ENCODE measurements around the gene ISG20. TPM values are rescaled to one million over a fixed set of nuclear protein-coding genes. Genes with fewer than 3 reads are reported as not detected.

The ISG20 gene
- total and polyA plus RNA-seq, 2 of the 8 experiments (the other 6 are each of a cell fraction or from before 2014, with no cell fraction given), result 2.9 to 5.2 TPM

GRCh38 chr15:88649286-88649733 lies 10.5 kb downstream of the ISG20 start (continued):
- no peak for TF ChIP-seq CHD7 (IDR thresholded peaks at IDR 0.05; ENCODE audit: insufficient replicate concordance, low read length)
- TF ChIP-seq SAP30 (IDR thresholded peaks at IDR 0.05; ENCODE audit: insufficient read depth, insufficient replicate concordance, low read length), result no peak
- TF ChIP-seq SIRT6 (IDR thresholded peaks at IDR 0.05; ENCODE audit: low read length), result no peak
- TF ChIP-seq RFX5 (IDR thresholded peaks at IDR 0.05; ENCODE audit: borderline replicate concordance, low read depth, low read length), result no peak
- TF ChIP-seq CEBPB (IDR thresholded peaks at IDR 0.05; ENCODE audit: low read depth, low read length), result no peak
- no peak for TF ChIP-seq HDAC6 (IDR thresholded peaks at IDR 0.05; ENCODE audit: low read depth, low read length)
- no peak for TF ChIP-seq YY1 (IDR thresholded peaks at IDR 0.05; ENCODE audit: low read depth, low read length)
- TF ChIP-seq FOSL1 (IDR thresholded peaks at IDR 0.05; ENCODE audit: insufficient read depth, low read depth, low read length), result no peak
- TF ChIP-seq E2F6 (IDR thresholded peaks at IDR 0.05), result no peak
- TF ChIP-seq SP1 (IDR thresholded peaks at IDR 0.05; ENCODE audit: low read depth, low read length), result no peak
- TF ChIP-seq KDM1A (IDR thresholded peaks at IDR 0.05; ENCODE audit: borderline replicate concordance, low read length), result no peak
- no peak for TF ChIP-seq POU5F1 (IDR thresholded peaks at IDR 0.05; ENCODE audit: low read depth, low read length)
